ENCODE measurements around the gene P3H3.

- peak; percentile 85 to 94 (median 90) for TF ChIP-seq CTCF (IDR thresholded peaks at IDR 0.05)
- TF ChIP-seq POLR2A (IDR thresholded peaks at IDR 0.05), result no peak
Observed at GRCh38 chr12:6825398-6826124, 2.6 kb upstream of the P3H3 start.

Measured in esophagus squamous epithelium (tissue), 4 donors.